OCI-LY3 (cell line): ENCODE results near the gene SLC25A14.
"Not testable (repeated sequence)": the region's sequence is repeated elsewhere in the genome, so short reads cannot be mapped to it uniquely, and the experiment has no call there.

Experiments
- H2AFZ ChIP-seq: fragments of 200-600, 300-600 bp; shearing (Covaris generic); 2 replicates; pipeline ENCODE4 v1.6.0; 2014; ENCODE audit warnings: antibody characterized with exemption, low read depth, low read length
- H3K27ac ChIP-seq: fragments of 200-600, 300-600 bp; sonication (generic); 2 replicates; pipeline ENCODE4 v1.5.1; 2014; ENCODE audit warnings: mild to moderate bottlenecking, low read length, moderate library complexity, mixed read lengths
- H3K27me3 ChIP-seq: fragments of 200-600, 300-600 bp; sonication (generic); 2 replicates; pipeline ENCODE4 v1.6.1; 2014; ENCODE audit warnings: low read depth, low read length, mixed read lengths
- H3K36me3 ChIP-seq: fragments of 200-600, 300-600 bp; sonication (generic); replicated peaks from 2 replicates; pipeline ENCODE3; 2014; ENCODE audit warnings: low read depth, low read length, mixed read lengths
- H3K4me1 ChIP-seq: fragments of 300-600, 200-600 bp; sonication (generic); 2 replicates; pipeline ENCODE4 v1.6.1; 2014; ENCODE audit warnings: low read length, mixed read lengths
- H3K4me2 ChIP-seq: fragments of 200-600, 300-600 bp; sonication (generic); 2 replicates; pipeline ENCODE4 v1.6.1; 2014; ENCODE audit warnings: low read length, mixed read lengths
- H3K4me3 ChIP-seq: fragments of 300-600, 200-600 bp; sonication (generic); 2 replicates; pipeline ENCODE4 v1.5.1; 2014; ENCODE audit warnings: antibody characterized with exemption, mild to moderate bottlenecking, low read length, moderate library complexity
- H3K79me2 ChIP-seq: fragments of 300-600, 200-600 bp; shearing (Covaris generic); 2 replicates; pipeline ENCODE4 v1.6.1; 2014; ENCODE audit warnings: mild to moderate bottlenecking, low read length, mixed read lengths
- H3K9ac ChIP-seq: fragments of 300-600, 200-600 bp; shearing (Covaris generic); 2 replicates; pipeline ENCODE4 v1.6.0; 2014; ENCODE audit warnings: mild to moderate bottlenecking, low read length, moderate library complexity
- H3K9me3 ChIP-seq: fragments of 200-600, 300-600 bp; shearing (Covaris generic); 2 replicates; pipeline ENCODE4 v1.6.1; 2014; ENCODE audit warnings: low read length, mixed read lengths; ENCODE audit not compliant: insufficient read depth
- H4K20me1 ChIP-seq: fragments of 200-600, 300-600 bp; sonication (generic); 2 replicates; pipeline ENCODE4 v1.6.1; 2016; ENCODE audit warnings: low read length, mixed read lengths; ENCODE audit not compliant: insufficient read depth
- CTCF ChIP-seq: fragments of 200-600, 300-600 bp; sonication (generic); IDR thresholded peaks from 2 replicates; pipeline ENCODE4 v1.5.1; 2014; ENCODE audit warnings: antibody characterized with exemption, low read length, low read depth
- EZH2phosphoT487 ChIP-seq: fragments of 200-600 bp; shearing (Covaris generic); IDR thresholded peaks from 2 replicates; pipeline ENCODE4 v1.6.1; 2018; ENCODE audit warnings: antibody characterized with exemption, mixed run types, low read depth

The SLC25A14 gene

GRCh38 chrX:130304587-130305368 lies 34.9 kb upstream of the SLC25A14 start:
- Histone ChIP-seq H2AFZ (no peak overlapping the region), H3K4me1 (no peaks in the 10 kb centered on the region), H3K79me2 (no peaks in the 10 kb centered on the region), H3K9me3 (no peaks in the 10 kb centered on the region), H3K4me3 (no peak overlapping the region), H3K36me3 (no peaks in the 10 kb centered on the region), H3K27ac (no peak overlapping the region), H4K20me1 (no peaks in the 10 kb centered on the region), H3K9ac (no peak overlapping the region), H3K27me3 (no peaks in the 10 kb centered on the region), H3K4me2 (no peak overlapping the region)
- TF ChIP-seq EZH2phosphoT487 (no peak), CTCF (no peak)

- H3K4me1 ChIP-seq = peaks cover 10% of the 10 kb centered on the region
- not testable (repeated sequence) for H3K9ac ChIP-seq, H3K36me3 ChIP-seq, H3K27ac ChIP-seq, H3K4me2 ChIP-seq, H3K9me3 ChIP-seq, H3K4me3 ChIP-seq, H3K27me3 ChIP-seq, H4K20me1 ChIP-seq, H3K79me2 ChIP-seq, H2AFZ ChIP-seq
Measured at GRCh38 chrX:130319886-130320285, 19.8 kb upstream of the SLC25A14 start.

GRCh38 chrX:130321550-130321949 lies 18.2 kb upstream of the SLC25A14 start:
- no peak for TF ChIP-seq EZH2phosphoT487
- no peak for TF ChIP-seq CTCF
- Histone ChIP-seq H4K20me1 (no peaks in the 10 kb centered on the region), H2AFZ (no peak overlapping the region), H3K27me3 (no peaks in the 10 kb centered on the region), H3K27ac (no peak overlapping the region), H3K9ac (no peak overlapping the region), H3K9me3 (no peaks in the 10 kb centered on the region), H3K4me1 (peaks cover 10% of the 10 kb centered on the region), H3K4me3 (no peak overlapping the region), H3K36me3 (no peaks in the 10 kb centered on the region), H3K79me2 (no peaks in the 10 kb centered on the region), H3K4me2 (no peak overlapping the region)

GRCh38 chrX:130330146-130330545 lies 9.6 kb upstream of the SLC25A14 start:
- no peak overlapping the region for H2AFZ ChIP-seq
- no peak overlapping the region for H3K4me2 ChIP-seq
- H3K79me2 ChIP-seq = no peaks in the 10 kb centered on the region
- no peaks in the 10 kb centered on the region for H4K20me1 ChIP-seq
- H3K36me3 ChIP-seq = no peaks in the 10 kb centered on the region
- TF ChIP-seq CTCF (no peak), EZH2phosphoT487 (no peak)
- no peak overlapping the region for H3K4me3 ChIP-seq
- H3K9me3 ChIP-seq = no peaks in the 10 kb centered on the region
- no peaks in the 10 kb centered on the region for H3K27me3 ChIP-seq
- H3K9ac ChIP-seq = no peak overlapping the region
- H3K4me1 ChIP-seq = peaks cover 3% of the 10 kb centered on the region; the same call in 1 of the 2 replicates
- H3K27ac ChIP-seq = no peak overlapping the region
